NCI-H1436 treated with DMSO at 0.1 percent for 48 hours (cell line): ENCODE results near the gene APP.
"Not testable (repeated sequence)": the region's sequence is repeated elsewhere in the genome, so short reads cannot be mapped to it uniquely, and the experiment has no call there.

ENCODE experiments used
- DNase-seq: peaks from one replicate; lab custom pipeline; 2025; lab: John Stamatoyannopoulos, UW

Gene APP

DNA sequence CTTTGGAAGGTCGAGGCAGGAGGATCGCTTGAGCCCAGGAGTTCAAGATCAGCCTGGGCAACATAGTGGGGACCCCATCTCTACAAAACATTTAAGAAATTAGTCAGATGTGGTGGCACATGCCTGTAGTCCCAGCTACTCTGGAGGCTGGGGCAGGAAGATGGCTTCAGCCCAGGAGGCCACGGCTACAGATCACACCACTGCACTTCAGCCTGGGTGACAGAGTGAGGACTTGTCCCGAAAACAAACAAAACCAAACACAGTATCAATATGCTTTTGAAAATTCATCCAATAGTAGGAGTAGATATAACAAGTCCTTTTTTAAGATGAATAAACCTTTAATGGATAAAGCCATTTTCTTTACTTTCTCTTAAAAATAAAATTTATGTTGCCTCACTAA, 8.5 kb downstream of the APP start:
- no peak for DNase-seq

- no peak for DNase-seq
These were observed 10.7 kb downstream of the APP start for GRCh38 chr21:26159869-26160268.

GRCh38 chr21:26157801-26158200, 12.8 kb downstream of the APP start:
- DNase-seq, result no peak

GRCh38 chr21:26154753-26155152, 15.8 kb downstream of the APP start:
- DNase-seq, result no peak

- DNase-seq, result no peak
These were observed 16.8 kb downstream of the APP start for GRCh38 chr21:26153758-26154157.

- no peak for DNase-seq
These were observed 21.7 kb downstream of the APP start for GRCh38 chr21:26148840-26149354.

DNA sequence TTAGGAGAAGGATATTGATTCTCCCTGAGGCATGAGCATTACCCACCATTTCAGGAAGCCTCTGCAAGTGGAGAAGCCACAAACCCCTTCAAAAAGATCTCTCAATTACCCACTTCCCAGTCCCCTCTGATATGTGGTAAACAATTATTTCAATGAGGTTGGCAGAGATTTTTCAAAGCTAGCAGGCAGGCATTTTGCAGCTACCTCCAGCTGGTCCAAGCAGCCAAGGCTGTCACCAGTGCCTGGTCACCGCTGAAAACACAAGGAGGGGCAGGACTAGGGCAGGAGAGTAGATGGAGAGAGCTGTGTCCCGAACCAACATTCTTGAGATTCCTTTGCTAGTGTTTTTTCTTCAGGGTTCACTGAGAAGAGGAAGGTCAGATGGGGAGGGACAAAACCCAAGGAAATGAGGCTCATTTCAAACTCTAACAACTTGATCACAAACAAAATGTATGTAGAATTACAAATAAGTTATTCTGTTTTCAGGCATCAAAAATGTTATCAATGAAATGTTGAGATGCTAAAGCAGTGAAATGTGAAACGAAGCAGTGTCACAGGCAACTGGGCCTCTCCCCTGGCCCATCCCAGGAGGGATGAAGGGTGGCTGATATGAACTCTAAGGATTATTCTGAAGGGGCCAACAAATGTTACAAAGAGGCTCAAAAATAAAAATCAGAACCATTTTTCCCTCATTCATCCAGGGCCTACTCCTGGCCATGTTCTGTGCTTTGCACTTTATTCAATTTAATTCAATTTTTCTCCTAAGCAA, 22.3 kb downstream of the APP start:
- DNase-seq, result no peak

DNA sequence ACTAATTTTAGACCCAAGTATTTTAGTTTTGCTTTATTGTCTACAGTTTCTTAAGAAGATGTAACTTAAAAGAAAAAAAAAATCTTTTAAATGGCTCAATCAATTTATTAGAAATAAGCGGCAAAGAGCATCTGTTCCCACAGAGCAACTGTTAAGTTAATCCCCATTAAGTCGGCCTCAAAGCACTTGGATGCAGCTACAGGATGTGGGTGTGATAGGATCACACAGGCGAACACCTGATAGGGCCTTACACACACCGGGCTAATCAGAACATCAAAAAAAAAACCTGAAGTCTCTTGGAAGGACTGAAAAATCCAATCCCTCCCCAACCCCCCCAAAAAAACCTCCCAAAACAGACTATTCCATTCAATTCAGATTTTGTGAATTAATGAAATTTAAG, 23.0 kb downstream of the APP start:
- no peak for DNase-seq

DNA sequence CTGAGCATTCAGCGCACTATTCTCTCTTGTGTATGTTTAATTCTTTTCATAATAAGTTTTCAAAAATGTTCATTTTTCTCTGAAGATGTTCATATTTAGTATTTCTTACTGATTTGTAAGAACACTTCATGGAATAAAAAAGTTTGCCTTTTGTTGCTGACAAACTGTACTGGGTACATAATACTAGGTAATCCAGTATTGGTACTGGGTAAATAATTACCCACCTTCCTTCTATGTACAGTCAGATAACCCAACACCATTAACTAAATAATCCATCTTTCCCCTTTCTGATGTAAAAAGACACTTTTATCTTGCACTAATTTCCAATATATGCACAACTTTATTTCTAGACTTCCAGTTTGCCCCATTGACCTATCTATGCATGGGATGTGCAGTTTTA, 23.9 kb downstream of the APP start:
- no peak for DNase-seq

DNA sequence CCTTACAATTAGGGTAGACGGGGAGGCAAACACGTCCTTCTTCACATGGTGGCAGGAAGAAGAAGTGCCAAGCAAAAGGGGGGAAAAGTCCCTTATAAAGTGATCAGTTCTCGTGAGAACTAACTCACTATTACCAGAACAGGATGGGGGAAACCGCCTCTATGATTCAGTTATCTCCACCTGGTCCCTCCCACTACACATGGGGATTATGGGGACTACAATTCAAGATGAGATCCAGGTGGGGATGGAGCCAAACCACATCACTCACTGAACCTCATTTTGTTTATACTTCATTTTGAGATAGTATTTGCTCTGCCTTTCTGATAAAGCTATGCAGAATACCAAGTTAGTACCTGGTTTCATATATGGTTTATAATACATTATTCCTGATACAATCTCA, 26.5 kb downstream of the APP start:
- no peak for DNase-seq

- no peak for DNase-seq
These were observed 28.2 kb downstream of the APP start for GRCh38 chr21:26142363-26142762.

GRCh38 chr21:26140926-26141325, 29.6 kb downstream of the APP start:
- DNase-seq, result no peak

DNA sequence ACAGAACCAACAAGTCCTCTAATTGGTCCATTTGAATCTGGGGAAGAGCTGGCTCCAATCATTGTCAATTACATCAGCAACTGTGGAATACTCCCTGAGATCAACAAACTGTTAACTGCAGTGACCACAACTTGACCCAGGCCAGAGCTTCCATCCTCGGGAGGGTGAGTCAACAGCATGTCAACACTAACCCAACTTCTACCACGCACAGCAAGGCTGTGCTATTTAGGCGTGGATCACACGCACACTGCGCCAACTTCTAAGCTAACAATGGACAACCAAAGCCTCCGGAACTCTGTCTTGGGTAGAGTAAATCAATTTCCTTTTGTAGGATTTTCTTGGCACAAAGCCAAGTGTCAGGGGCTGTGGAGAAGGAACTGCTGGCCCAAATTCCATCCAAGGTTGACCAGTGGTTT, 30.4 kb downstream of the APP start:
- DNase-seq, result no peak

- DNase-seq, result no peak
These were observed 31.8 kb downstream of the APP start for GRCh38 chr21:26138615-26139257.

DNA sequence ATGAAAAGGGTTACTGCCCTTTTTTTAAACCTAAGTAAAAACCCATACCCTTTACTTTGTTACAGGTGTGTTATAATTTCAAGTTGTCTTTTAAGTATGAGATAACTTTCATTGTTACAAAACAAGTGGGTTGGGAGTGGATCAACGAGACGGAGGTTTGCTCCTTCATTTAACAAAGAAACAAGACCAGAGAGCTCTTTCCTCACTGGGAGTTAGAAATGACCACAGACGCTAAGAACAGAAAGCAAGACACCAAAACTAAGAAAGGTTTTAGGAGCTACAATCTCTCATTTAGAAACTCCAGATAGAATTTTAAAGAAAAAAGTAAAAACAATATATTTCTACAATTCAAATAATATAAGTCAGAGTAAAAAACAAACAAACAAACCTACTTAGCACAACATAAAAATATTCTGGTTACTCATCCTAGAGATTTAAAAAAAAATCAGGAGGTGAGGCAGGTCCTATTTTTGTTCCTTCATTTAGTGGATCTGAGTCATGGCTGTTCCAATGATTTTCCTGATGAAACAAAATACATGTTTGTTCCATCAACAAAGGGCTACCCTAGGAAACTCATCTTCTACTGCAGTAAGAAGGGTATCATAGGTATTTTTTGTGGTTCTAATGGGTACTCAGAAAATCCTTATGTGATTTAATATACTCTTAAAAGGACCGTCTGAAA, 33.0 kb downstream of the APP start:
- no peak for DNase-seq

- no peak for DNase-seq
These were observed 33.9 kb downstream of the APP start for GRCh38 chr21:26136671-26137070.

GRCh38 chr21:26135520-26135919, 35.0 kb downstream of the APP start:
- DNase-seq, result no peak

DNA sequence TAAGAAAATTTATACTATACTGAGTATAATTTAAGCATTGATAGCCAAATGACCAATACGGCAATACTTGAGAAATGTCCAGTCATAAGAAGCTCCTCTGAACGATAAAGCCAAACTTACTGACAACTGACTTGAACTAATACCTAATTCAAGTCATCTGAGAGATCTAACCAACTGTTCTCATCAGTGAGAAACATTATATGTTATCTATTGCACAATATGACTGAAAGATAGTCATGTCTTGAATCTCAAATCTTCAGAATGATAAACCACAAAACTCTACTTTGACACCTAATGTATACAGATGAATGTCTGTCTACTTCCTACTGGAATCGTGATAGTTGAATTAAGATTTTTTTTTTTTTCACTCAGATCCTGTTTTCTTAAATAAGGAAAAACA, 39.0 kb downstream of the APP start:
- DNase-seq, result no peak

- not testable (repeated sequence) for DNase-seq
These were observed 39.5 kb downstream of the APP start for GRCh38 chr21:26131053-26131452.

- DNase-seq, result no peak
These were observed 40.2 kb downstream of the APP start for GRCh38 chr21:26130249-26130881.

DNA sequence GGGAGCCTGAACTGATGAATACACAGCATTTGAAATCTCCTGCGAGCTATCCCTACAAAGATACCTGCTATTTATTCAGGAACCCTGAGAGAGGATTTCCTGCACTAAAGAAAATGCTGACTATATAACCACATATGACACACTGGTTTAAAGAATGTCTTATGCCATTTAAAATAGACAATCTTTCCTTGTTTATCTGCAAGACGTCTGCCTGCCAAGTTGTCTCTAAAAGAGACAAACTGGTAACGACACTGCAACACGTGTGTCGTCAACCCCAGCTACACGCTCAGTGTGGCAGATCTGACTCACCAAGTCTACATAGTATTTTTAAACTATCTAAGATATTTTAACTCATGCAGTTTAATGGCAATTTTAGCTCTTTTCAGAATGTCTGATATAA, 42.7 kb downstream of the APP start:
- no peak for DNase-seq

DNA sequence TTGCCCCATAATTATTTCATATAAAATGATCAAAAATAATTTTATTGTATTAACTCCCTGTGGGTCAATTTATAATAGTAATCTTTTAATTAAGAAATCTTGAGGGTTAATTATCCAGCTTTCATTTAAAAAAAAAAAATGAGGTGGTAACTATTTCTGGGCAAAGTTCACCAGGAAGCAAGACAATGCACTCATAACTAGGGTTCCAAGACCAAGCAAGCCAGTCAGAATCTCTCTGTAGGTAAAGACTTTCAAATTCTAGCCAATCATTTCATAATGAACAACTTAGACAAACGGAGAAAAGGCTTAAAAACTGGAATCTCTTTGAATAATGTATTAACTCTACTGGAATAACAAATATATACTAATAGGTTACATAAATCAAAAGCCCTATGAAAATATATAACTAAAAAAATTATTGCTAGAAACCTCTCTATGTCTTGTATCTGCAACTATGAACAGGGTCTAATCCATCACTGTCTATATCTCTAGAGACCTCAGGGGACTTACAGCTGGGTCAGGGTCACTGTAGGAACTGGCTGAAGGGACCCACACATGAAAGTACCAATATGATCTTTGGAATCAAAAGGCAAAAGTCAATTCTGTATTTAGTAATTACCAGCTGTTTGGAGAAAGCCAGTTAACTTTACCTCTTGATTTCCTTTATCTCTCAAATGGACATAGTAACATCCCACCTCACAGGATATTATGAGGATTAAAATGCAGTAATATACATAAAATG, 43.3 kb downstream of the APP start:
- DNase-seq, result no peak
